CD4-positive, alpha-beta T cell (primary cell): ENCODE data around the gene FAT4. TPM values are rescaled to one million over a fixed set of nuclear protein-coding genes. Genes with fewer than 3 reads are reported as not detected.

Experiments used
- ATAC-seq: fragments of 200-7000 bp; cut with Tn5 transposase; one replicate; pipeline ENCODE4 v1.10.0; 2022; ENCODE audit warnings: mild to moderate bottlenecking; ENCODE audit not compliant: poor library complexity
- CTCF ChIA-PET: fragments of 350-600 bp; sonication (Branson Sonifier 250); formaldehyde crosslinking; loops from one replicate; lab custom pipeline; 2021; ENCODE audit warnings: antibody characterized with exemption, inconsistent platforms; lab: Charles Lee
- POLR2A ChIA-PET: fragments of 350-600 bp; sonication (Branson Sonifier 250); formaldehyde crosslinking; loops from one replicate; lab custom pipeline; 2021; ENCODE audit warnings: antibody characterized with exemption, inconsistent platforms; lab: Charles Lee
- DNase-seq, 14 experiments: peaks; one replicate each; pipeline ENCODE4 v3.0.0-alpha.2; 2013 to 2020; ENCODE audit warnings: mixed read lengths in 2 of 14
- H3K27ac ChIP-seq, 2 donors: one replicate each; pipeline versions ENCODE4 v1.5.1 to v1.7.0; 2013; ENCODE audit warnings: low read length in 2 of 2, low read depth in 1 of 2, mild to moderate bottlenecking in 1 of 2
- H3K27me3 ChIP-seq, 2 experiments: 1 replicate in 1 of 2; 2 replicates in 1 of 2; pipeline versions ENCODE4 v1.6.1 to v1.7.0; 2013; ENCODE audit warnings: low read length in 2 of 2, control low read depth in 1 of 2, mild to moderate bottlenecking in 1 of 2, moderate library complexity in 1 of 2; ENCODE audit not compliant: insufficient read depth in 2 of 2, control insufficient read depth in 1 of 2
- H3K36me3 ChIP-seq: one replicate; pipeline ENCODE4 v1.6.1; 2013; ENCODE audit warnings: low read length, control low read depth; ENCODE audit not compliant: insufficient read depth
- H3K4me1 ChIP-seq: one replicate; pipeline ENCODE4 v1.6.1; 2013; ENCODE audit warnings: low read length, control low read depth; ENCODE audit not compliant: insufficient read depth
- H3K4me3 ChIP-seq: one replicate; pipeline ENCODE4 v1.5.1; 2013; ENCODE audit warnings: mild to moderate bottlenecking, low read length, moderate library complexity
- H3K9me3 ChIP-seq, 2 experiments: 1 replicate in 1 of 2; 2 replicates in 1 of 2; pipeline versions ENCODE4 v1.6.1 to v1.7.0; 2013; ENCODE audit warnings: low read length in 2 of 2, mild to moderate bottlenecking in 2 of 2, control low read depth in 1 of 2, moderate library complexity in 1 of 2; ENCODE audit not compliant: control insufficient read depth in 1 of 2, insufficient read depth in 1 of 2
- H3K27ac Mint-ChIP-seq: one replicate; pipeline ENCODE4 v1.8.0; 2020; ENCODE audit warnings: mixed read lengths
- H3K27me3 Mint-ChIP-seq: one replicate; pipeline ENCODE4 v1.8.0; 2021; ENCODE audit warnings: mixed read lengths
- H3K36me3 Mint-ChIP-seq: one replicate; pipeline ENCODE4 v1.8.0; 2021; ENCODE audit warnings: low read depth, mixed read lengths
- H3K4me1 Mint-ChIP-seq: one replicate; pipeline ENCODE4 v1.8.0; 2021; ENCODE audit warnings: low read depth, mixed read lengths
- H3K4me3 Mint-ChIP-seq: one replicate; pipeline ENCODE4 v1.8.0; 2020; ENCODE audit warnings: mild to moderate bottlenecking, mixed read lengths
- H3K9me3 Mint-ChIP-seq: one replicate; pipeline ENCODE4 v1.8.0; 2020; ENCODE audit warnings: mixed read lengths
- intact Hi-C, 2 experiments: fragments of 100-400 bp; cut with DNase I in 1 of 2; cut with micrococcal nuclease in 1 of 2; formaldehyde crosslinking; loops; one replicate each; pipeline versions ENCODE4 v1.15.1 to v1.9.0; 2023 to 2025; cut with DNase I, micrococcal nuclease
- total RNA-seq, 174 experiments: library from RNA in 2 of 174; stranded (reverse) in 2 of 174; gene quantifications; one replicate each; pipeline ENCODE4 v1.2.3 and lab custom pipeline; 2021 to 2026
- TF ChIP-seq, protein P1 (sequence below): fragments of 200-600 bp; IDR thresholded peaks from one replicate; pipeline ENCODE4 v1.8.0; 2022; ENCODE audit warnings: antibody characterized with exemption, mild to moderate bottlenecking

Gene FAT4
- total RNA-seq, 2 experiments from 2014 or later: not detected

DNA sequence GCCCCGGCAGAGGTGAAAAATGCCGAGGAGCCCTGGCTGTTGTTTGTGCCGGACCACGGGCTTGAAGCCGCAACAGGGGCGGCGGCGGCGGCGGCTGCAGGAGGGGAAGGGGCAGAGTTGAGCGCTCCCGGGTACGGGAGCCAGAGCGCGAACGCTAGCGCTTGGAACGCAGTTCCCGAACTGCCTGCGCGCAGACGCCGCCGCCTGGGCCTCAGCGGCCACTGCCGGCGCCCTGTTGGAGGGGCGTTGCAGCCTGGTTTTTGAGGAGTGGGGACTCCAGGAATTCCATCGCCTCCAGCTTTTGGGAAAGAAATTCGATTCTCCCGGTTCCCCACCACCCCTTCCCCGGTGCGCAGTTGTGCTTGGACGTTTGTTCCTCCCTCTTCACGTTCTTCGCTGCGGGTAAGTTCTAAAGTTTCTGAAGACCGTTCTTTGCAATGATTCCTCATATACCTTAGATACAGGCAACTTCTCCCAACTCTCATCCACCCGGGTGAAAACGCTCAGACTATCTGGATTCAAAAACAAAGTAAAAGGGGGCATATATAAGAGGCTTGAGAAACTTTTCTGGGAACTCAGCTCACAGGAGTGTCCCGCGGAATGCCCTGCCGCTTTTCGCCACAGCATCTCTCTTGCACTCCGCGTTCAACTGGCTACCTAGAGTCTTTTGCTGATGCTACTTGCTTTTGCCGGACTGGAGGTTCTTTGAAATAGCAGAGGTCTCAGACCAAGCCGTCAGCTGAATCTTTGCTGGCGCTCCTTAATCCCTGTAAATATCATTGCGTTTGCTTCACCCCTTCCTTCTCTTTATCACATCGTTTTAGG, 1.0 kb downstream of the FAT4 start:
- peaks cover 25% of the 10 kb centered on the region for H3K4me1 Mint-ChIP-seq
- no peak for ATAC-seq
- POLR2A ChIA-PET: no interaction called here

DNA sequence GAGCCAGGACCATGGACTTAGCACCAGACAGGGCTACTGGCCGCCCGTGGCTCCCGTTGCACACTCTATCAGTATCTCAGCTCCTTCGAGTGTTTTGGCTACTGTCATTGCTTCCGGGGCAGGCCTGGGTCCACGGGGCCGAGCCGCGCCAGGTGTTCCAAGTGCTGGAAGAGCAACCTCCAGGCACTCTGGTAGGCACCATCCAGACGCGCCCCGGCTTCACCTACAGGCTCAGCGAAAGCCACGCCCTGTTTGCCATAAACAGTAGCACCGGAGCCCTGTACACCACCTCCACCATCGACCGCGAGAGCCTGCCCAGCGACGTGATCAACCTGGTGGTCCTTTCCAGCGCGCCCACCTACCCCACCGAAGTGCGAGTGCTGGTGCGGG, 1.6 kb downstream of the FAT4 start:
- no peaks in the 10 kb centered on the region for H3K36me3 Mint-ChIP-seq
- TF ChIP-seq, protein P1, sequence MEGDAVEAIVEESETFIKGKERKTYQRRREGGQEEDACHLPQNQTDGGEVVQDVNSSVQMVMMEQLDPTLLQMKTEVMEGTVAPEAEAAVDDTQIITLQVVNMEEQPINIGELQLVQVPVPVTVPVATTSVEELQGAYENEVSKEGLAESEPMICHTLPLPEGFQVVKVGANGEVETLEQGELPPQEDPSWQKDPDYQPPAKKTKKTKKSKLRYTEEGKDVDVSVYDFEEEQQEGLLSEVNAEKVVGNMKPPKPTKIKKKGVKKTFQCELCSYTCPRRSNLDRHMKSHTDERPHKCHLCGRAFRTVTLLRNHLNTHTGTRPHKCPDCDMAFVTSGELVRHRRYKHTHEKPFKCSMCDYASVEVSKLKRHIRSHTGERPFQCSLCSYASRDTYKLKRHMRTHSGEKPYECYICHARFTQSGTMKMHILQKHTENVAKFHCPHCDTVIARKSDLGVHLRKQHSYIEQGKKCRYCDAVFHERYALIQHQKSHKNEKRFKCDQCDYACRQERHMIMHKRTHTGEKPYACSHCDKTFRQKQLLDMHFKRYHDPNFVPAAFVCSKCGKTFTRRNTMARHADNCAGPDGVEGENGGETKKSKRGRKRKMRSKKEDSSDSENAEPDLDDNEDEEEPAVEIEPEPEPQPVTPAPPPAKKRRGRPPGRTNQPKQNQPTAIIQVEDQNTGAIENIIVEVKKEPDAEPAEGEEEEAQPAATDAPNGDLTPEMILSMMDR: no peak
- H3K36me3 ChIP-seq: no peaks in the 10 kb centered on the region
- H3K4me1 ChIP-seq: peaks cover 34% of the 10 kb centered on the region
- H3K4me3 Mint-ChIP-seq: peak overlapping the region; percentile 85
- H3K27me3 ChIP-seq: peaks cover 55 to 73% of the 10 kb centered on the region in 2 experiments
- H3K27me3 Mint-ChIP-seq: peaks cover 86% of the 10 kb centered on the region
- ATAC-seq (no peak), DNase-seq (peak in 1 of 14 experiments; percentile 5)
- ChIA-PET POLR2A (no interaction called here), CTCF (no interaction called here)
- no peak overlapping the region for H3K27ac Mint-ChIP-seq
- H3K27ac ChIP-seq: no peak overlapping the region
- peaks cover 25% of the 10 kb centered on the region for H3K4me1 Mint-ChIP-seq
- no peaks in the 10 kb centered on the region for H3K9me3 Mint-ChIP-seq
- H3K9me3 ChIP-seq: peaks cover 0 to 30% of the 10 kb centered on the region in 2 experiments
- intact Hi-C loops: no loop called here
- H3K4me3 ChIP-seq: no peak overlapping the region

More for the DNA sequence above, 1.0 kb downstream of the FAT4 start:
- Histone ChIP-seq H3K36me3 (no peaks in the 10 kb centered on the region), H3K4me1 (peaks cover 34% of the 10 kb centered on the region), H3K4me3 (peak overlapping the region; percentile 59), H3K27me3 (peaks cover 55 to 75% of the 10 kb centered on the region in 2 experiments), H3K27ac (no peak overlapping the region), H3K9me3 (peaks cover 0 to 30% of the 10 kb centered on the region in 2 experiments)
- no peaks in the 10 kb centered on the region for H3K36me3 Mint-ChIP-seq
- intact Hi-C loops: no loop called here
- peaks cover 92% of the 10 kb centered on the region for H3K27me3 Mint-ChIP-seq
- DNase-seq: peak in 1 of 14 experiments; percentile 6
- no peaks in the 10 kb centered on the region for H3K9me3 Mint-ChIP-seq
- no peak overlapping the region for H3K27ac Mint-ChIP-seq
- TF ChIP-seq, protein P1: no peak
- peak overlapping the region; percentile 85 for H3K4me3 Mint-ChIP-seq
- CTCF ChIA-PET: no interaction called here

GRCh38 chr4:125316791-125317524, 2.2 kb downstream of the FAT4 start:
- H3K36me3 Mint-ChIP-seq: no peaks in the 10 kb centered on the region
- POLR2A ChIA-PET: no interaction called here

More at GRCh38 chr4:125316791-125317524, 2.2 kb downstream of the FAT4 start:
- Mint-ChIP-seq H3K4me1 (peaks cover 25% of the 10 kb centered on the region), H3K27me3 (peaks cover 80% of the 10 kb centered on the region), H3K27ac (no peak overlapping the region), H3K9me3 (no peaks in the 10 kb centered on the region), H3K4me3 (peak overlapping the region; percentile 85)
- peaks cover 34% of the 10 kb centered on the region for H3K4me1 ChIP-seq
- peaks cover 55 to 69% of the 10 kb centered on the region in 2 experiments for H3K27me3 ChIP-seq
- TF ChIP-seq, protein P1: no peak
- H3K36me3 ChIP-seq: no peaks in the 10 kb centered on the region
- CTCF ChIA-PET: no interaction called here
- H3K4me3 ChIP-seq: no peak overlapping the region
- DNase-seq: no peak
- ATAC-seq: no peak
- intact Hi-C loops: no loop called here
- H3K9me3 ChIP-seq: peaks cover 0 to 30% of the 10 kb centered on the region in 2 experiments
- no peak overlapping the region for H3K27ac ChIP-seq
